Tongue (tissue), 2 donors: ENCODE measurements around the gene SHTN1. TPM values are rescaled to one million over a fixed set of nuclear protein-coding genes. Genes with fewer than 3 reads are reported as not detected.

Experiments
- DNase-seq: peaks from one replicate; pipeline ENCODE4 v3.0.0-alpha.2; 2015
- total RNA-seq: library from RNA; depleted of rRNA; stranded (reverse); fragments of >200 nt; gene quantifications from one replicate; pipeline ENCODE4 v1.2.3, GENCODE V29; 2014

SHTN1 gene
- total RNA-seq, 1 donor from 2014 or later = 6.4 TPM

- DNase-seq = no peak
These were observed 20.6 kb downstream of the SHTN1 start for GRCh38 chr10:116984202-116984990.

- no peak for DNase-seq
These were observed 24.9 kb downstream of the SHTN1 start for GRCh38 chr10:116980041-116980440.

- DNase-seq = peak; percentile 16
These were observed 26.1 kb downstream of the SHTN1 start for GRCh38 chr10:116978901-116979300.

- DNase-seq = peak; percentile 50
These were observed 30.5 kb downstream of the SHTN1 start for GRCh38 chr10:116974456-116975005.

- DNase-seq = no peak
These were observed 31.0 kb downstream of the SHTN1 start for GRCh38 chr10:116973946-116974455.

GRCh38 chr10:116973371-116973905, 31.5 kb downstream of the SHTN1 start:
- no peak for DNase-seq

GRCh38 chr10:116972131-116972530, 32.9 kb downstream of the SHTN1 start:
- peak; percentile 21 for DNase-seq

- DNase-seq = no peak
These were observed 34.9 kb downstream of the SHTN1 start for GRCh38 chr10:116970050-116970449.

- DNase-seq = no peak
These were observed 36.7 kb downstream of the SHTN1 start for GRCh38 chr10:116968331-116968730.

GRCh38 chr10:116961406-116962251, 43.4 kb downstream of the SHTN1 start:
- peak; percentile 14 for DNase-seq

GRCh38 chr10:116960066-116960776, 44.8 kb downstream of the SHTN1 start:
- DNase-seq = no peak

- no peak for DNase-seq
These were observed 52.3 kb downstream of the SHTN1 start for GRCh38 chr10:116952729-116953128.

GRCh38 chr10:116948530-116948870, 56.5 kb downstream of the SHTN1 start:
- no peak for DNase-seq

GRCh38 chr10:116947841-116948529, 57.0 kb downstream of the SHTN1 start:
- peak; percentile 6 for DNase-seq

- no peak for DNase-seq
These were observed 60.1 kb downstream of the SHTN1 start for GRCh38 chr10:116944911-116945310.

- no peak for DNase-seq
These were observed 73.2 kb downstream of the SHTN1 start for GRCh38 chr10:116931806-116932205.

- DNase-seq = no peak
These were observed 78.6 kb downstream of the SHTN1 start for GRCh38 chr10:116926426-116926825.

GRCh38 chr10:116925056-116925455, 79.9 kb downstream of the SHTN1 start:
- DNase-seq = no peak

- no peak for DNase-seq
These were observed 85.3 kb downstream of the SHTN1 start for GRCh38 chr10:116919706-116920105.

- no peak for DNase-seq
These were observed 85.8 kb downstream of the SHTN1 start for GRCh38 chr10:116919164-116919563.

GRCh38 chr10:116918583-116918982, 86.4 kb downstream of the SHTN1 start:
- no peak for DNase-seq
